HepG2 (cell line): ENCODE measurements around the gene TUBA1A. TPM values are rescaled to one million over a fixed set of nuclear protein-coding genes. Genes with fewer than 3 reads are reported as not detected.

Experiments
- ATAC-seq: fragments of 200-7000 bp; cut with Tn5 transposase; 3 replicates; pipeline ENCODE4 v1.9.1; 2020; ENCODE audit warnings: mild to moderate bottlenecking, moderate library complexity
- BruUV-seq: library from RNA; stranded (reverse); fragments of 400-500 nt; replicated peaks from 2 replicates; lab custom pipeline; 2021; lab: Mats Ljungman, UMichigan
- CTCF ChIA-PET: fragments of 300-600 bp; formaldehyde crosslinking; extraction: SDS; loops from one replicate; lab custom pipeline; 2021; ENCODE audit warnings: low total read pairs, inconsistent platforms, low intra/inter-chr PET ratio; lab: Yijun Ruan, JAX
- POLR2A ChIA-PET: fragments of 350-600 bp; sonication (Branson Sonifier 250); formaldehyde crosslinking; loops from one replicate; lab custom pipeline; 2020; ENCODE audit warnings: antibody characterized with exemption, inconsistent platforms; lab: Yijun Ruan, JAX
- DNase-seq: peaks from one replicate; pipeline ENCODE4 v3.0.0-alpha.2; 2015; ENCODE audit warnings: low spot score
- FAIRE-seq: peaks from 3 replicates; lab custom pipeline; 2011; peaks lifted over from hg19 to GRCh38; lab: Jason Lieb, UNC
- H2AFZ ChIP-seq: one replicate; pipeline ENCODE4 v1.6.1; 2011; ENCODE audit warnings: low read length, inconsistent platforms
- H3K27ac ChIP-seq: fragments of 300-600 bp; 3 replicates; pipeline ENCODE4 v1.8.0; 2011; ENCODE audit warnings: mixed run types, mild to moderate bottlenecking, mixed read lengths, low read length, inconsistent platforms; ENCODE audit not compliant: insufficient read depth; ENCODE audit errors: extremely low read length
- H3K27me3 ChIP-seq, 2 experiments: fragments of 200-600 bp in 1 of 2; 2 replicates in 1 of 2; 3 replicates in 1 of 2; pipeline versions ENCODE4 v1.6.0 to v1.8.0; 2011; ENCODE audit warnings: low read length in 2 of 2, mild to moderate bottlenecking in 2 of 2, moderate library complexity in 2 of 2, inconsistent platforms in 1 of 2; ENCODE audit not compliant: insufficient read depth in 2 of 2, control insufficient read depth in 1 of 2
- H3K36me3 ChIP-seq, 2 experiments: fragments of 200-600 bp in 1 of 2; replicated peaks in 1 of 2; 2 replicates in 1 of 2; 3 replicates in 1 of 2; pipeline versions ENCODE4 v1.5.1 to v1.8.0; 2011; ENCODE audit warnings: low read length in 2 of 2, inconsistent platforms in 1 of 2; ENCODE audit not compliant: insufficient read depth in 2 of 2, control insufficient read depth in 1 of 2
- H3K4me1 ChIP-seq: 2 replicates; pipeline ENCODE4 v1.5.1; 2012; ENCODE audit warnings: low read length, inconsistent platforms; ENCODE audit not compliant: insufficient read depth
- H3K4me2 ChIP-seq: 2 replicates; pipeline ENCODE4 v1.6.0; 2011; ENCODE audit warnings: low read depth, low read length, inconsistent platforms
- H3K4me3 ChIP-seq, 3 experiments: fragments of 200-600 bp in 1 of 3; sonication (generic), shearing (Covaris generic) in 1 of 3; replicated peaks in 1 of 3; 2 replicates each; pipeline ENCODE4 v1.5.1; 2011 to 2016; ENCODE audit warnings: low read length in 3 of 3, inconsistent platforms in 2 of 3, low read depth in 2 of 3, mild to moderate bottlenecking in 2 of 3, control low read depth in 1 of 3, mixed read lengths in 1 of 3; ENCODE audit not compliant: insufficient read depth in 1 of 3
- H3K79me2 ChIP-seq: one replicate; pipeline ENCODE4 v1.6.1; 2011; ENCODE audit warnings: low read length, inconsistent platforms; ENCODE audit not compliant: insufficient read depth
- H3K9ac ChIP-seq: 2 replicates; pipeline ENCODE4 v1.6.0; 2011; ENCODE audit warnings: mild to moderate bottlenecking, low read depth, low read length, inconsistent platforms; ENCODE audit not compliant: insufficient read depth
- H3K9me3 ChIP-seq: 2 replicates; pipeline ENCODE4 v1.5.1; 2012; ENCODE audit warnings: mild to moderate bottlenecking, low read length
- H4K20me1 ChIP-seq: 2 replicates; pipeline ENCODE4 v1.6.0; 2011; ENCODE audit warnings: inconsistent platforms, mild to moderate bottlenecking, low read length, moderate library complexity; ENCODE audit not compliant: insufficient read depth
- CEBPB ChIP-seq: IDR thresholded peaks from 2 replicates; pipeline ENCODE4 v1.6.1; 2011; ENCODE audit warnings: low read depth, low read length, improper control_type of control experiment, borderline replicate concordance
- GPN1 ChIP-seq: sonication (generic); formaldehyde crosslinking; IDR thresholded peaks from 2 replicates; pipeline ENCODE4 v1.5.1; 2020; ENCODE audit warnings: missing genetic modification reagents, borderline replicate concordance
- GZF1 ChIP-seq: sonication (generic); formaldehyde crosslinking; IDR thresholded peaks from 2 replicates; pipeline ENCODE4 v1.5.1; 2020; ENCODE audit warnings: mild to moderate bottlenecking, missing genetic modification reagents
- SALL2 ChIP-seq: sonication (generic); formaldehyde crosslinking; IDR thresholded peaks from 2 replicates; pipeline ENCODE4 v1.8.1; 2023; ENCODE audit warnings: mild to moderate bottlenecking, missing genetic modification reagents, inconsistent platforms
- WGBS: methylation state at CpG from one replicate; pipeline ENCODE4 v1.1.6; 2017; ENCODE audit warnings: low lambda C conversion rate; 5-methylcytosine and 5-hydroxymethylcytosine counted together
- in situ Hi-C: cut with HindIII; loops from 2 replicates; pipeline ENCODE4 v1.10.0; 2017; ENCODE audit warnings: low pct_unique_long_range_greater_than_20kb; ENCODE audit not compliant: extremely low pct_ligation_motif_present
- intact Hi-C: fragments of 100-400 bp; cut with micrococcal nuclease; formaldehyde crosslinking; loops from one replicate; pipeline ENCODE4 v1.10.0; 2022; ENCODE audit not compliant: unreplicated experiment
- polyA plus RNA-seq, 8 experiments: library from polyadenylated mRNA; depleted of rRNA in 3 of 8; stranded (reverse) in 7 of 8; unstranded in 1 of 8; fragments of >200 nt; fragmentation: Illumina TruSeq in 4 of 8; extraction: Trizol in 4 of 8; gene quantifications; 2 replicates each; pipeline versions ENCODE4 v1.2.1 to v1.2.3, GENCODE V29; 2011 to 2016; ENCODE audit warnings: low read depth in 4 of 8, missing spikeins in 1 of 8, mixed read lengths in 1 of 8; ENCODE audit not compliant: insufficient read depth in 1 of 8
- total RNA-seq, 5 experiments: library from RNA; depleted of rRNA; stranded (reverse); fragments of >200 nt; fragmentation: Illumina TruSeq; extraction: Trizol; gene quantifications; 2 replicates each; pipeline ENCODE4 v1.2.3, GENCODE V29; 2016; ENCODE audit warnings: low read depth in 1 of 5
- TF ChIP-seq, protein P1 (sequence below): sonication (generic); formaldehyde crosslinking; IDR thresholded peaks from 2 replicates; pipeline ENCODE4 v1.5.0; 2020; ENCODE audit warnings: missing genetic modification reagents

TUBA1A gene
- total and polyA plus RNA-seq, 2 of the 13 experiments (the other 11 are each of a cell fraction or from before 2014, with no cell fraction given) = 20.7 to 24.8 TPM

DNA sequence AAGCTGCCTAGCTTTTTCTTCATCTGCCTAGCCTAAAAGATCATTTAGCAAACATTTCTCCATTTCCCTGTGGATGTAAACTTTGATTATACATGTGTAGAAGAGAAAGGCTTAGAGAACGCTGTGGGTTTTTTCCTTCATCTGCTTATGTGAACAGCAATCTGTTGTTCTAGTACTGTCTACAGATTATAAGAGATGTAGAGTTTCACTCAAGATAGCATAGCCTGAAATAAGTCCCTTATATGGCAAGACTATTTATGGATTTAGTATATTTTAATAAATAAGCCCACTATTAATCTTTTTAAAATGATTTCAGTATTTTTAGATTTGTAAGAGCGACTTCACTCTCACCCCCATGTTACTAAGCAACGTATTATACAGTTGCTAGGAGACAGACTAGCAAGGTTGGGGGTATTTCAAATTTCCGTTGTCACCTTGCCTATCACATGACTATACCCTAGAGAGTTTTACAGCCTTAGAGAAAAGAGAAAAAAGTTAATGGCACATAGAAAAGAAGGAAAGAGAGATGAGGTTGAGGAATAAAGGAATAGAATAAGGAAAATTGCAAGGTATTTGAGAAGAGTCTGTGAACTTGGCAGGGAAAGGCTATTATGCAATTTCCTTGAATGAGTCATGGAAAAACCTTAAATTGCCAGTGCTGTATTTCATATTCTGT lies 12.2 kb upstream of the TUBA1A start:
- FAIRE-seq (no peak), DNase-seq (no peak), ATAC-seq (no peak)
- ChIA-PET CTCF (no interaction called here), POLR2A (no interaction called here)
- Histone ChIP-seq H3K4me1 (no peaks in the 10 kb centered on the region), H3K36me3 (no peaks in the 10 kb centered on the region), H3K79me2 (no peaks in the 10 kb centered on the region), H2AFZ (no peak overlapping the region), H3K27ac (no peak overlapping the region), H4K20me1 (no peaks in the 10 kb centered on the region), H3K4me3 (no peak overlapping the region), H3K9me3 (no peaks in the 10 kb centered on the region), H3K4me2 (no peak overlapping the region), H3K9ac (no peak overlapping the region), H3K27me3 (peaks cover 0 to 23% of the 10 kb centered on the region in 2 experiments; a peak in 2 of 5 replicates)
- in situ Hi-C loops (no loop called here), intact Hi-C loops (no loop called here)
- WGBS = 15% methylated on average over 4 of the region's 4 CpGs
- TF ChIP-seq CEBPB (peak; percentile 36; the same call in 1 of the 2 replicates), SALL2 (CRISPR knock-in tag) (no peak)
- BruUV-seq = no TSS peak

DNA sequence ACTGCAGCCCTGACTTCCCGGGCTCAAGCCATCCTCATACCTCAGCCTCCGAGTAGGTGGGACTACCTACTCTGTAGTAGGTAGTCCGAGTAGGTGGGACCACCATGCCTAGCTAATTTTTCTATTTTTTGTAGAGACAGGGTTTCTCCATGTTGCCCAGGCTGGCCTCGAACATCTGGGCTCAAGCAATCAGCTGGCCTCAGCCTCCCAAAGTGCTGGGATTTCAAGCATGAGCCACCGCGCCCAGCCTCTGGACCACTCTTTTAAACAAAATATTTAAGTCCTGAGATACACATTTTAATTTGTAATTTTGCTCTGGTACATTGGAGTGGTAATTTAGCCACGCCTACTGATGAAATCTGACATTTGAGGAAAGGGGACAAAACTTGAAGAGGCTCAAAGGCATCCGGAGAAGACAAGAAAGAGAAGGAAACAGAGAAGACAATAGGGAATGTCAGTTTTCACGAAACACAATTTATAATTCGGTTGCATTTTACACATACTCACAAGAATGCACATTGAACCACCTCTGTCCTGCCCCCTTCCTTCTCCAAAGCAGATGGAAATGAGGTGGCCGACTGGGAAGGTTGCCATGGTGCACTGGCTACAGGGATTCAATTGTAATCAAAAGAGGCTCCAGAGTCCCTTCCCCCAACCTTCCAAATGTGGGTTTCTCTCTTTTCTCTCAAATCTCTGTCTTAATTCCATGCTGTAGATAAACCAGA lies 9.7 kb upstream of the TUBA1A start:
- no peaks in the 10 kb centered on the region for H3K9me3 ChIP-seq
- no peaks in the 10 kb centered on the region for H4K20me1 ChIP-seq
- no peak overlapping the region for H2AFZ ChIP-seq
- no peak overlapping the region for H3K4me2 ChIP-seq
- FAIRE-seq (no peak), ATAC-seq (no peak), DNase-seq (no peak)
- H3K79me2 ChIP-seq = no peaks in the 10 kb centered on the region
- no peak overlapping the region for H3K9ac ChIP-seq
- H3K4me3 ChIP-seq = no peak overlapping the region
- WGBS = 6% methylated on average over 11 of the region's 11 CpGs
- no peaks in the 10 kb centered on the region for H3K4me1 ChIP-seq
- POLR2A ChIA-PET = no interaction called here
- TF ChIP-seq, protein P1, sequence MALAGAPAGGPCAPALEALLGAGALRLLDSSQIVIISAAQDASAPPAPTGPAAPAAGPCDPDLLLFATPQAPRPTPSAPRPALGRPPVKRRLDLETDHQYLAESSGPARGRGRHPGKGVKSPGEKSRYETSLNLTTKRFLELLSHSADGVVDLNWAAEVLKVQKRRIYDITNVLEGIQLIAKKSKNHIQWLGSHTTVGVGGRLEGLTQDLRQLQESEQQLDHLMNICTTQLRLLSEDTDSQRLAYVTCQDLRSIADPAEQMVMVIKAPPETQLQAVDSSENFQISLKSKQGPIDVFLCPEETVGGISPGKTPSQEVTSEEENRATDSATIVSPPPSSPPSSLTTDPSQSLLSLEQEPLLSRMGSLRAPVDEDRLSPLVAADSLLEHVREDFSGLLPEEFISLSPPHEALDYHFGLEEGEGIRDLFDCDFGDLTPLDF (CRISPR knock-in tag) = no peak
- no peak for TF ChIP-seq GZF1 (CRISPR knock-in tag)
- TF ChIP-seq GPN1 (CRISPR knock-in tag) = no peak
- TF ChIP-seq, all 625 proteins: peak for 0
- CTCF ChIA-PET = no interaction called here
- peaks cover 0 to 20% of the 10 kb centered on the region in 2 experiments; a peak in 3 of 5 replicates for H3K27me3 ChIP-seq
- H3K27ac ChIP-seq = no peak overlapping the region
- in situ Hi-C loops (no loop called here), intact Hi-C loops (no loop called here)
- no TSS peak for BruUV-seq
- no peaks in the 10 kb centered on the region for H3K36me3 ChIP-seq
